AG04450 (cell line): ENCODE results near the gene TCEA3. TPM values are rescaled to one million over a fixed set of nuclear protein-coding genes. Genes with fewer than 3 reads are reported as not detected.

ENCODE experiments used
- CTCF ChIA-PET: fragments of 300-600, 350-600 bp; formaldehyde crosslinking; extraction: SDS; loops from one replicate; lab custom pipeline; 2022; ENCODE audit warnings: antibody characterized with exemption, inconsistent platforms; lab: Charles Lee
- POLR2A ChIA-PET: fragments of 350-600 bp; formaldehyde crosslinking; extraction: SDS; loops from one replicate; lab custom pipeline; 2021; ENCODE audit warnings: antibody characterized with exemption, inconsistent platforms; lab: Yijun Ruan, JAX
- DNase-seq: peaks from one replicate; pipeline ENCODE4 v3.0.0-alpha.2; 2011; ENCODE audit warnings: low read depth, low spot score
- H3K27ac ChIP-seq: one replicate; pipeline ENCODE4 v1.5.1; 2012; ENCODE audit warnings: low read depth, low read length, control low read depth
- H3K27me3 ChIP-seq: one replicate; pipeline ENCODE4 v1.6.0; 2012; ENCODE audit warnings: low read length; ENCODE audit not compliant: control insufficient read depth, insufficient read depth
- H3K4me3 ChIP-seq: 2 replicates; pipeline ENCODE4 v1.5.1; 2011; ENCODE audit warnings: mild to moderate bottlenecking, low read depth, low read length, control low read depth
- H3K9me3 ChIP-seq: 2 replicates; pipeline ENCODE4 v1.5.1; 2012; ENCODE audit warnings: low read length; ENCODE audit not compliant: control insufficient read depth, insufficient read depth
- CTCF ChIP-seq: IDR thresholded peaks from 2 replicates; pipeline ENCODE4 v1.5.1; 2011; ENCODE audit warnings: low read depth, low read length, control low read depth, inconsistent platforms
- polyA plus RNA-seq: library from polyadenylated mRNA; depleted of rRNA; stranded (reverse); fragments of >200 nt; gene quantifications from 2 replicates; pipeline ENCODE4 v1.2.3, GENCODE V29; 2011

Gene TCEA3
- polyA plus RNA-seq, 1 experiment = 14.7 TPM

- Histone ChIP-seq H3K9me3 (no peaks in the 10 kb centered on the region), H3K27ac (no peak overlapping the region), H3K27me3 (no peaks in the 10 kb centered on the region), H3K4me3 (no peak overlapping the region)
- POLR2A ChIA-PET = interaction anchor here (1.2 kb wide), 1 partner anchor 10 kb away, joined by 3 read pairs; no protein-coding TSS in a partner anchor
- DNase-seq = no peak
- CTCF ChIA-PET = no interaction called here
- no peak for TF ChIP-seq CTCF
Observed at GRCh38 chr1:23417570-23417969, 7.0 kb downstream of the TCEA3 start.

- Histone ChIP-seq H3K27ac (no peak overlapping the region), H3K27me3 (no peaks in the 10 kb centered on the region), H3K4me3 (no peak overlapping the region), H3K9me3 (no peaks in the 10 kb centered on the region)
- no peak for DNase-seq
- no peak for TF ChIP-seq CTCF
- ChIA-PET POLR2A (no interaction called here), CTCF (no interaction called here)
Observed at GRCh38 chr1:23416964-23417363, 7.6 kb downstream of the TCEA3 start.

GRCh38 chr1:23408797-23409290 lies 15.7 kb downstream of the TCEA3 start:
- no peak for DNase-seq
- POLR2A ChIA-PET = no interaction called here
- CTCF ChIA-PET = no interaction called here
- no peak overlapping the region for H3K27ac ChIP-seq
- no peaks in the 10 kb centered on the region for H3K9me3 ChIP-seq
- no peak for TF ChIP-seq CTCF
- H3K4me3 ChIP-seq = no peak overlapping the region
- no peaks in the 10 kb centered on the region for H3K27me3 ChIP-seq

GRCh38 chr1:23407016-23407630 lies 17.4 kb downstream of the TCEA3 start:
- H3K27me3 ChIP-seq = no peaks in the 10 kb centered on the region
- no peak for TF ChIP-seq CTCF
- CTCF ChIA-PET = no interaction called here
- H3K4me3 ChIP-seq = no peak overlapping the region
- no peak for DNase-seq
- POLR2A ChIA-PET = no interaction called here
- no peaks in the 10 kb centered on the region for H3K9me3 ChIP-seq
- H3K27ac ChIP-seq = no peak overlapping the region

GRCh38 chr1:23405946-23406345 lies 18.6 kb downstream of the TCEA3 start:
- DNase-seq = no peak
- Histone ChIP-seq H3K27me3 (no peaks in the 10 kb centered on the region), H3K9me3 (no peaks in the 10 kb centered on the region), H3K27ac (no peak overlapping the region), H3K4me3 (no peak overlapping the region)
- ChIA-PET CTCF (no interaction called here), POLR2A (no interaction called here)
- no peak for TF ChIP-seq CTCF
